Mesenchymal stem cell (in vitro differentiated cells and primary cell): ENCODE results near the gene HORMAD1.

Experiments
- DNase-seq: peaks from one replicate; pipeline ENCODE4 v3.0.0-alpha.2; 2013
- H2AFZ ChIP-seq: one replicate; pipeline ENCODE4 v1.6.1; 2013; ENCODE audit warnings: low read depth, mild to moderate bottlenecking, control low read depth, inconsistent platforms, low read length, moderate library complexity
- H2AK5ac ChIP-seq: 2 replicates; pipeline ENCODE4 v1.6.1; 2013; ENCODE audit warnings: low read length, moderate library complexity, mild to moderate bottlenecking, inconsistent platforms; ENCODE audit not compliant: severe bottlenecking
- H2BK120ac ChIP-seq: one replicate; pipeline ENCODE4 v1.6.1; 2013; ENCODE audit warnings: low read depth, mild to moderate bottlenecking, inconsistent platforms, low read length, moderate library complexity
- H2BK12ac ChIP-seq, 2 experiments: one replicate each; pipeline ENCODE4 v1.6.1; 2013; ENCODE audit warnings: inconsistent platforms in 2 of 2, low read length in 2 of 2, mild to moderate bottlenecking in 2 of 2, moderate library complexity in 2 of 2, control low read depth in 1 of 2
- H2BK15ac ChIP-seq: one replicate; pipeline ENCODE4 v1.6.1; 2013; ENCODE audit warnings: mild to moderate bottlenecking, low read depth, inconsistent platforms; ENCODE audit not compliant: poor library complexity, severe bottlenecking
- H2BK5ac ChIP-seq: 2 replicates; pipeline ENCODE4 v1.6.1; 2013; ENCODE audit warnings: low read depth, mild to moderate bottlenecking, low read length, control low read depth, inconsistent platforms; ENCODE audit not compliant: poor library complexity, severe bottlenecking
- H3K14ac ChIP-seq, 2 experiments: one replicate each; pipeline ENCODE4 v1.6.1; 2013; ENCODE audit warnings: inconsistent platforms in 2 of 2, low read length in 2 of 2, control low read depth in 1 of 2, mild to moderate bottlenecking in 1 of 2, moderate library complexity in 1 of 2
- H3K18ac ChIP-seq, 2 experiments: one replicate each; pipeline ENCODE4 v1.6.1; 2013; ENCODE audit warnings: inconsistent platforms in 2 of 2, low read length in 2 of 2, control low read depth in 1 of 2, low read depth in 1 of 2, mild to moderate bottlenecking in 1 of 2
- H3K23ac ChIP-seq, 2 experiments: one replicate each; pipeline ENCODE4 v1.6.1; 2013; ENCODE audit warnings: inconsistent platforms in 2 of 2, low read length in 2 of 2, mild to moderate bottlenecking in 2 of 2, moderate library complexity in 2 of 2, control low read depth in 1 of 2
- H3K27ac ChIP-seq: 2 replicates; pipeline ENCODE4 v1.5.1; 2013; ENCODE audit warnings: mild to moderate bottlenecking, moderate library complexity, low read length, control low read depth, inconsistent platforms; ENCODE audit not compliant: poor library complexity, severe bottlenecking
- H3K27me3 ChIP-seq, 2 experiments: 2 replicates each; pipeline versions ENCODE4 v1.6.1 to v1.7.0; 2013; ENCODE audit warnings: low read length in 2 of 2, mild to moderate bottlenecking in 2 of 2, moderate library complexity in 2 of 2, control low read depth in 1 of 2, inconsistent platforms in 1 of 2; ENCODE audit not compliant: control insufficient read depth in 1 of 2, insufficient read depth in 1 of 2
- H3K36me3 ChIP-seq, 2 experiments: 2 replicates each; pipeline versions ENCODE4 v1.6.1 to v1.7.0; 2013; ENCODE audit warnings: low read length in 2 of 2, control low read depth in 1 of 2, inconsistent platforms in 1 of 2, low read depth in 1 of 2, mild to moderate bottlenecking in 1 of 2; ENCODE audit not compliant: insufficient read depth in 2 of 2, control insufficient read depth in 1 of 2
- H3K4ac ChIP-seq, 2 experiments: one replicate each; pipeline ENCODE4 v1.6.1; 2013; ENCODE audit warnings: inconsistent platforms in 2 of 2, low read length in 2 of 2, mild to moderate bottlenecking in 2 of 2, moderate library complexity in 2 of 2, control low read depth in 1 of 2, low read depth in 1 of 2
- H3K4me1 ChIP-seq: 2 replicates; pipeline ENCODE4 v1.6.1; 2013; ENCODE audit warnings: low read depth, low read length, control low read depth; ENCODE audit not compliant: control insufficient read depth, insufficient read depth
- H3K4me2 ChIP-seq: 2 replicates; pipeline ENCODE4 v1.6.1; 2013; ENCODE audit warnings: low read length, mild to moderate bottlenecking, inconsistent platforms; ENCODE audit not compliant: poor library complexity, severe bottlenecking
- H3K4me3 ChIP-seq, 2 experiments: 2 replicates each; pipeline versions ENCODE4 v1.5.1 to v1.7.0; 2013; ENCODE audit warnings: low read length in 2 of 2, mild to moderate bottlenecking in 2 of 2, control low read depth in 1 of 2, low read depth in 1 of 2; ENCODE audit not compliant: insufficient read depth in 1 of 2
- H3K79me1 ChIP-seq: replicated peaks from 2 replicates; pipeline ENCODE4 v1.6.1; 2013; ENCODE audit warnings: mild to moderate bottlenecking, control low read depth, low read length, inconsistent platforms; ENCODE audit not compliant: poor library complexity, severe bottlenecking
- H3K9ac ChIP-seq: 2 replicates; pipeline ENCODE4 v1.7.0; 2013; ENCODE audit warnings: mild to moderate bottlenecking, low read length, moderate library complexity
- H3K9me3 ChIP-seq: 2 replicates; pipeline ENCODE4 v1.7.0; 2013; ENCODE audit warnings: mild to moderate bottlenecking, low read length; ENCODE audit not compliant: control insufficient read depth
- H4K8ac ChIP-seq: one replicate; pipeline ENCODE4 v1.6.1; 2013; ENCODE audit warnings: inconsistent platforms, mild to moderate bottlenecking, low read length, moderate library complexity
- H4K91ac ChIP-seq: one replicate; pipeline ENCODE4 v1.6.1; 2013; ENCODE audit warnings: mild to moderate bottlenecking, low read length, inconsistent platforms
- WGBS: methylation state at CpG from one replicate; pipeline ENCODE4 v1.1.7; 2013; ENCODE audit warnings: mixed read lengths; 5-methylcytosine and 5-hydroxymethylcytosine counted together

The HORMAD1 gene

DNA sequence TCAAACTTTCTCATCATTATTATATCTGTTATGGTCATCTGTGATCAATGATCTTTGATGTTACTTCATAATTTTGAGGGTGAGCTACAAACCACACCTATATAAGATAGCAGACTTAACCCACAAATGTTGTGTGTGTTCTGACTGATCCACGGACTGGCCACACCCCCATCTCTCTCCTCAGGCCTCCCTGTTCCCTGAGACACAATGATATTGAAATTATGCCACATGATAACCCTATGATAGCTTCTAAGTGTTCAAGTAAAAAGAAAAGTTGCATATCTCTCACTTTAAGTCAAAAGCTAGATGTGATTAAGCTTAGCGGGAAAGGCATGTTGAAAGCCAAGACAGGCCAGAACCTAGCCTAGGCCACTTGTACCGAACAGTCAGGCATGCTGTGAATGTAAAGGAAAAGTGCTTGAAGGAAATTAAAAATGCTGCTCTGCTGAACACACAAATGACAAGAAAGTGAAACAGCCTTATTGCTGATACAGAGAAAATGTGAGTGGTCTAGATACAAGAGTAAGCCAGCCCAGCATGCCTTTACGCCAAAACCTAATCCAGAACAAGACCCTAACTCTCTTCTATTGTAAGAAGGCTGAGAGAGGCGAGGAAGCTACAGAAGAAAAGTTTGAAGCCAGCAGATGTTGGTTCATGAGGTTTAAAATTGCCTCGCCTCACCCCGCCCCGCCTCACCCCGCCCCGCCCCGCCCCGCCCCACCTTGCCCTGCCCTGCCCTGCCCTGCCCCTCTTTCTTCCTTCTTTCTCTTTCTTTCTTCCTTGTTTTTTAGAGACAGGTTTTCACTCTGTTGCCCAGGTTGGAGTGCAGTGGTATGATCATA lies 28.4 kb upstream of the HORMAD1 start:
- H2BK120ac ChIP-seq = no peak overlapping the region
- H2BK15ac ChIP-seq = no peak overlapping the region
- H2BK5ac ChIP-seq = no peak overlapping the region
- peaks cover 0 to 15% of the 10 kb centered on the region in 2 experiments for H3K36me3 ChIP-seq
- no peak overlapping the region for H3K4me3 ChIP-seq
- H3K27ac ChIP-seq = no peak overlapping the region
- no peak overlapping the region for H4K91ac ChIP-seq
- no peak overlapping the region for H3K9ac ChIP-seq
- no peak overlapping the region for H3K14ac ChIP-seq
- no peak overlapping the region for H3K18ac ChIP-seq
- 97% methylated on average over 3 of the region's 12 CpGs for WGBS
- H3K27me3 ChIP-seq = no peaks in the 10 kb centered on the region
- no peak for DNase-seq
- H3K4ac ChIP-seq = no peak overlapping the region
- no peak overlapping the region for H2BK12ac ChIP-seq
- H3K4me1 ChIP-seq = no peaks in the 10 kb centered on the region
- no peak overlapping the region for H3K4me2 ChIP-seq
- no peaks in the 10 kb centered on the region for H3K79me1 ChIP-seq
- no peaks in the 10 kb centered on the region for H3K9me3 ChIP-seq
- no peak overlapping the region for H2AFZ ChIP-seq
- H2AK5ac ChIP-seq = no peak overlapping the region
- H4K8ac ChIP-seq = no peak overlapping the region
- H3K23ac ChIP-seq = no peak overlapping the region

DNA sequence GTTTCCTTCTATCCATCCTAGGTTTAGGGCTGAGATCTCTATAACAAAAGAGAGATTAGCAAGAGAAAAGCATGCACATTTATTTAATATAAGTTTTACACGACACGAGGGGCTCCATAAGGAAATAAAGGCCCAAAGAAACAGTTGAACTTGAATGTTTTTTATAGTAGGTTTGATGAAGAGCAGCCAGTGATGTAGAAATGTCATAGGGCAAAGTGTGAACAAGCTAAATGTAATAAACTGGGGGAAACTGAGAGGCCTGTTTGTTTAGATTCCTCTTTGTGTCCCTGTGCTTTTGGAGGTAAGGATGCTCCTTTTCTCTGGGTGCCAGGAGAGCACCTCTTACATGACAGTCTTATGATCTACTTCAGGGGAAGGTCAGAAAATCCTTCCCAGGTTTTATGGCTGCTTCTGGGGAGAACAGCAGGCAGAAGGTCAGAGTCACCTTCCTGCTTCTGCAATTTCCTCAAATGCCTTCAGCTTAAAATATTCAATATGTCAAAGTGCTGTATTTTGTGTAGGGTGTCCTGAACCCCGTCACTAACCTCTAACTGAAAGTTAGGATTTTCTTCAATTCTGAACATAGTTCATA lies 9.5 kb upstream of the HORMAD1 start:
- no peaks in the 10 kb centered on the region for H3K27me3 ChIP-seq
- H3K23ac ChIP-seq = no peak overlapping the region
- H2BK12ac ChIP-seq = no peak overlapping the region
- H2AFZ ChIP-seq = no peak overlapping the region
- no peak for DNase-seq
- no peak overlapping the region for H2BK120ac ChIP-seq
- H3K79me1 ChIP-seq = no peaks in the 10 kb centered on the region
- H3K14ac ChIP-seq = no peak overlapping the region
- H4K91ac ChIP-seq = no peak overlapping the region
- no peak overlapping the region for H3K4me3 ChIP-seq
- no peaks in the 10 kb centered on the region for H3K36me3 ChIP-seq
- no peak overlapping the region for H2AK5ac ChIP-seq
- H3K9me3 ChIP-seq = no peaks in the 10 kb centered on the region
- no peak overlapping the region for H2BK15ac ChIP-seq
- no peak overlapping the region for H3K18ac ChIP-seq
- no peak overlapping the region for H4K8ac ChIP-seq
- H3K4me1 ChIP-seq = no peaks in the 10 kb centered on the region
- WGBS = 94% methylated on average over 3 of the region's 3 CpGs
- H2BK5ac ChIP-seq = no peak overlapping the region
- H3K27ac ChIP-seq = no peak overlapping the region
- H3K4me2 ChIP-seq = peak overlapping the region; percentile 9
- H3K9ac ChIP-seq = no peak overlapping the region
- no peak overlapping the region for H3K4ac ChIP-seq

DNA sequence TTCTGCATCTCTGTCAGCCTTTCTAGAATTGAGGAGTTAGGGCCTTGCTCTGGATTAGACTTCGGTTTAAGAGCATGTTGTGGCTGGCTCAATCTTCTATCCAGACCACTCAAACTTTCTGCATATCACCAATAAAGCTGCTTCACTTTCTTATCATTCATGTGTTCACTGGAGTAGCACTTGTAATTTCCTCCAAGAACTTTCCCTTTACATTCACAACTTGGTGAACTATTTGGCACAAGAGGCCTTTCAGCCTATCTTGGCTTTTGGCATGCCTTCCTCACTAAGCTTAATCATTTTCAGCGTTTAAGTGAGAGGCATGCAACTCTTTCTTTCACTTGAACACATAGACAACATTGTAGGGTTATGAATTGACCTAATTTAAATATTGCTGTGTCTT lies 3.6 kb upstream of the HORMAD1 start:
- Histone ChIP-seq H2BK120ac (no peak overlapping the region), H3K36me3 (peaks cover 0 to 3% of the 10 kb centered on the region in 2 experiments), H3K4me3 (no peak overlapping the region), H2BK12ac (no peak overlapping the region), H3K4ac (no peak overlapping the region), H2BK15ac (no peak overlapping the region), H3K4me1 (no peaks in the 10 kb centered on the region), H3K23ac (no peak overlapping the region), H3K79me1 (no peaks in the 10 kb centered on the region), H3K9ac (no peak overlapping the region), H2AFZ (no peak overlapping the region), H3K27me3 (no peaks in the 10 kb centered on the region), H3K18ac (no peak overlapping the region), H3K27ac (no peak overlapping the region), H4K8ac (no peak overlapping the region), H4K91ac (no peak overlapping the region), H2BK5ac (no peak overlapping the region), H2AK5ac (no peak overlapping the region), H3K14ac (no peak overlapping the region), H3K9me3 (peaks cover 5% of the 10 kb centered on the region), H3K4me2 (no peak overlapping the region)
- DNase-seq = no peak
- WGBS = 94% methylated on average over 2 of the region's 2 CpGs

DNA sequence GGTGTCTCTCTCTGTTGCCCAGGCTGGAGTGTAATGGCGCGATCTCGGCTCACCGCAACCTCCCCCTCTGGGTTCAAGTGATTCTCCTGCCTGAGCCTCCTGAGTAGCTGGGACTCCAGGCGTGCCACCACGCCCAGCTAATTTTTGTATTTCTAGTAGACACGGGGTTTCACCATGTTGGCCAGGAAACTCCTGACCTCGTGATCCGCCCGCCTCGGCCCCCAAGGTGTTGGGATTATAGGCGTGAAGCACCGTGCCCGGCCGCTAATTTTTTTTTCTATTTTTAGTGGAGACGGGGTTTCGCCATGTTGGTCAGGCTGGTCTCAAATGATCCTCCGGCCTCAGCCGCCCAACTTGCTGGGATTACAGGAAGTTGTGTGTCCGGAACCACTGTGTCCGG lies 597 bp downstream of the HORMAD1 start:
- no peak overlapping the region for H3K18ac ChIP-seq
- H2AK5ac ChIP-seq = no peak overlapping the region
- H2AFZ ChIP-seq = no peak overlapping the region
- H2BK15ac ChIP-seq = no peak overlapping the region
- H4K8ac ChIP-seq = no peak overlapping the region
- H3K14ac ChIP-seq = no peak overlapping the region
- H3K36me3 ChIP-seq = peaks cover 0 to 3% of the 10 kb centered on the region in 2 experiments
- no peak overlapping the region for H3K27ac ChIP-seq
- H3K4me3 ChIP-seq = no peak overlapping the region
- no peak overlapping the region for H2BK5ac ChIP-seq
- DNase-seq = no peak
- H3K23ac ChIP-seq = no peak overlapping the region
- no peaks in the 10 kb centered on the region for H3K27me3 ChIP-seq
- H3K4me2 ChIP-seq = no peak overlapping the region
- H2BK12ac ChIP-seq = no peak overlapping the region
- no peak overlapping the region for H3K9ac ChIP-seq
- WGBS = 99% methylated on average over 21 of the region's 21 CpGs
- no peak overlapping the region for H3K4ac ChIP-seq
- no peaks in the 10 kb centered on the region for H3K4me1 ChIP-seq
- H4K91ac ChIP-seq = no peak overlapping the region
- peaks cover 5% of the 10 kb centered on the region for H3K9me3 ChIP-seq
- no peaks in the 10 kb centered on the region for H3K79me1 ChIP-seq
- H2BK120ac ChIP-seq = no peak overlapping the region
